SK-N-SH treated with all-trans-retinoic acid at 6 μM for 48 hours (cell line): ENCODE results near the gene LRRTM3.

ENCODE experiments used
- ATAC-seq: fragments of 200-7000 bp; cut with Tn5 transposase; 3 replicates; pipeline ENCODE4 v1.9.1; 2020; ENCODE audit warnings: mild to moderate bottlenecking, moderate library complexity
- ARNTL ChIP-seq: fragments of 450-650 bp; formaldehyde crosslinking; IDR thresholded peaks from 2 replicates; pipeline ENCODE4 v1.5.0; 2020; ENCODE audit warnings: low read depth, mild to moderate bottlenecking, moderate library complexity, borderline replicate concordance
- BACH2 ChIP-seq: fragments of 250-450 bp; sonication (Bioruptor Pico); IDR thresholded peaks from 2 replicates; pipeline ENCODE4 v1.9.0; 2021; ENCODE audit warnings: mild to moderate bottlenecking, borderline replicate concordance
- CSDC2 ChIP-seq: fragments of 250-450 bp; sonication (Bioruptor Pico); IDR thresholded peaks from 2 replicates; pipeline ENCODE4 v1.5.0; 2020; ENCODE audit warnings: mild to moderate bottlenecking, moderate library complexity
- ESRRG ChIP-seq: fragments of 250-450 bp; sonication (Bioruptor Pico); IDR thresholded peaks from 2 replicates; pipeline ENCODE4 v1.6.1; 2021; ENCODE audit warnings: mild to moderate bottlenecking
- GLIS3 ChIP-seq: fragments of 250-450 bp; sonication (Bioruptor Pico); IDR thresholded peaks from 2 replicates; pipeline ENCODE4 v1.5.0; 2020; ENCODE audit warnings: mild to moderate bottlenecking, moderate library complexity
- ISL1 ChIP-seq: fragments of 250-450 bp; sonication (Bioruptor Pico); IDR thresholded peaks from 2 replicates; pipeline ENCODE4 v2.1.2; 2022; ENCODE audit warnings: mild to moderate bottlenecking, moderate library complexity
- OSR1 ChIP-seq: fragments of 250-450 bp; sonication (Bioruptor Pico); IDR thresholded peaks from 2 replicates; pipeline ENCODE4 v1.8.0; 2022; ENCODE audit warnings: moderate library complexity, mild to moderate bottlenecking, inconsistent platforms
- PPARA ChIP-seq: fragments of 250-450 bp; sonication (Bioruptor Pico); IDR thresholded peaks from 2 replicates; pipeline ENCODE4 v1.5.0; 2020; ENCODE audit warnings: mild to moderate bottlenecking, borderline replicate concordance
- RARB ChIP-seq: fragments of 250-450 bp; sonication (Bioruptor Pico); IDR thresholded peaks from 2 replicates; pipeline ENCODE4 v1.8.0; 2021; ENCODE audit warnings: mild to moderate bottlenecking, moderate library complexity
- TCF4 ChIP-seq: fragments of 250-450 bp; sonication (Bioruptor Pico); IDR thresholded peaks from 2 replicates; pipeline ENCODE4 v1.8.0; 2021; ENCODE audit warnings: mild to moderate bottlenecking, moderate library complexity, borderline replicate concordance
- TOX ChIP-seq: fragments of 250-450 bp; sonication (Bioruptor Pico); IDR thresholded peaks from 2 replicates; pipeline ENCODE4 v1.8.0; 2021; ENCODE audit warnings: mild to moderate bottlenecking, moderate library complexity, borderline replicate concordance
- TSHZ2 ChIP-seq: fragments of 250-450 bp; sonication (Bioruptor Pico); IDR thresholded peaks from 2 replicates; pipeline ENCODE4 v1.5.0; 2020; ENCODE audit warnings: mild to moderate bottlenecking, moderate library complexity
- ZC3H10 ChIP-seq: fragments of 250-450 bp; sonication (Bioruptor Pico); IDR thresholded peaks from 2 replicates; pipeline ENCODE4 v1.5.1; 2021; ENCODE audit warnings: mild to moderate bottlenecking, moderate library complexity
- ZFP3 ChIP-seq: fragments of 250-450 bp; sonication (Bioruptor Pico); IDR thresholded peaks from 2 replicates; pipeline ENCODE4 v1.5.0; 2020; ENCODE audit warnings: mild to moderate bottlenecking, moderate library complexity
- ZFP30 ChIP-seq: fragments of 450-650 bp; formaldehyde crosslinking; IDR thresholded peaks from 2 replicates; pipeline ENCODE4 v1.5.0; 2022; ENCODE audit warnings: mild to moderate bottlenecking, moderate library complexity
- ZNF565 ChIP-seq: fragments of 450-650 bp; formaldehyde crosslinking; conservative IDR thresholded peaks from 2 replicates; pipeline ENCODE4 v1.5.0; 2020; ENCODE audit warnings: low read depth, mild to moderate bottlenecking, moderate library complexity
- ZNF70 ChIP-seq: fragments of 450-650 bp; formaldehyde crosslinking; IDR thresholded peaks from 2 replicates; pipeline ENCODE4 v1.5.0; 2020; ENCODE audit warnings: mild to moderate bottlenecking, moderate library complexity
- ZNF8 ChIP-seq: fragments of 450-650 bp; formaldehyde crosslinking; IDR thresholded peaks from 2 replicates; pipeline ENCODE4 v1.5.0; 2020; ENCODE audit warnings: mild to moderate bottlenecking, moderate library complexity
- TF ChIP-seq, protein P1 (sequence below): fragments of 250-450 bp; sonication (Bioruptor Pico); IDR thresholded peaks from 2 replicates; pipeline ENCODE4 v1.8.0; 2021; ENCODE audit warnings: low read depth, mild to moderate bottlenecking, moderate library complexity, borderline replicate concordance
- TF ChIP-seq, protein P2 (sequence below): fragments of 250-450 bp; sonication (Bioruptor Pico); IDR thresholded peaks from 2 replicates; pipeline ENCODE4 v1.5.1; 2021; ENCODE audit warnings: mild to moderate bottlenecking, moderate library complexity
- TF ChIP-seq, protein P3 (sequence below): fragments of 250-450 bp; sonication (Bioruptor Pico); IDR thresholded peaks from 2 replicates; pipeline ENCODE4 v1.5.1; 2020; ENCODE audit warnings: low read depth, mild to moderate bottlenecking, moderate library complexity

Gene LRRTM3

DNA sequence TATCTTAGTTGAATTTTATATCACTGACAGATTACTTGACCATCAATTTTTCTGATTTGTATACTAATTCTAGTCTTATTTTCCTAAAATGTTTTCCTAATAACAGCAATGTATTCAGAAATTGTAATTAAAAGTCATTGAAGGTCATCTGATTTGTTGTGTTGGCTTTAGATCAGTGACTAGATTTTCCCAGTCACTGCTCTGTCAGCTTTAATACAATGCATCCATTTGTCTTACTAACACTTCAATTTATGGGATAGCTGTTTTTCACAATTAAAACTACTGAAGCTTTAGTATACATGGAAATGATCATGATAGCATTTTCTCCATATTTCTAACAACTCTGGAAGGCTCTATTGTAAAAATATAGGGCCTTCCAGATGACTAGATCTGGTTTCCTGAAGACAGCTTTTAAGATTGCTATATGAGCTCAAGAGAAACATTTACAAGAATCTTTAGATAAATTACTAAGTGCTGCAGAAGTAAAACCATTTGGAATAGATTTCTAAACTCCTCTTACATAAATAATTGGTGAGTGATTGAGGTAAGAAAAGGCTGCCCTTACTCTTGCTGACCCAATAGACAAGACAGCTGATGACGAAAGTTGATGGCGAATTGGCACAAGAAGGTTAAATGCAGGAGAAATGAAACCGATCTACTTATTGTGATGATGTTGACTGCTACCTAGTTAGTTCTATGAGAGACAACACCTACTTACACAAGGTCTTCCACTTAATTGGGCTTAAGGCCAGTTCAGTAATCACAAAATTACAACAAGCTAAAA is 74.1 kb downstream of the LRRTM3 start:
- ATAC-seq: no peak
- TF ChIP-seq RARB (CRISPR knock-in tag): no peak
- no peak for TF ChIP-seq ZNF8 (CRISPR knock-in tag)
- TF ChIP-seq ZNF70: no peak
- TF ChIP-seq PPARA: no peak
- TF ChIP-seq TOX (CRISPR knock-in tag): no peak
- TF ChIP-seq GLIS3: no peak
- TF ChIP-seq ISL1 (CRISPR knock-in tag): no peak
- no peak for TF ChIP-seq ZFP3 (CRISPR knock-in tag)
- no peak for TF ChIP-seq TSHZ2 (CRISPR knock-in tag)
- TF ChIP-seq ZNF565 (CRISPR knock-in tag): no peak
- no peak for TF ChIP-seq CSDC2
- TF ChIP-seq OSR1 (CRISPR knock-in tag): no peak
- TF ChIP-seq, protein P1, sequence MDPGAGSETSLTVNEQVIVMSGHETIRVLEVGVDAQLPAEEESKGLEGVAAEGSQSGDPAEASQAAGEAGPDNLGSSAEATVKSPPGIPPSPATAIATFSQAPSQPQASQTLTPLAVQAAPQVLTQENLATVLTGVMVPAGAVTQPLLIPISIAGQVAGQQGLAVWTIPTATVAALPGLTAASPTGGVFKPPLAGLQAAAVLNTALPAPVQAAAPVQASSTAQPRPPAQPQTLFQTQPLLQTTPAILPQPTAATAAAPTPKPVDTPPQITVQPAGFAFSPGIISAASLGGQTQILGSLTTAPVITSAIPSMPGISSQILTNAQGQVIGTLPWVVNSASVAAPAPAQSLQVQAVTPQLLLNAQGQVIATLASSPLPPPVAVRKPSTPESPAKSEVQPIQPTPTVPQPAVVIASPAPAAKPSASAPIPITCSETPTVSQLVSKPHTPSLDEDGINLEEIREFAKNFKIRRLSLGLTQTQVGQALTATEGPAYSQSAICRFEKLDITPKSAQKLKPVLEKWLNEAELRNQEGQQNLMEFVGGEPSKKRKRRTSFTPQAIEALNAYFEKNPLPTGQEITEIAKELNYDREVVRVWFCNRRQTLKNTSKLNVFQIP (CRISPR knock-in tag): no peak
- no peak for TF ChIP-seq ARNTL
- TF ChIP-seq BACH2 (CRISPR knock-in tag): no peak
- TF ChIP-seq, protein P2, sequence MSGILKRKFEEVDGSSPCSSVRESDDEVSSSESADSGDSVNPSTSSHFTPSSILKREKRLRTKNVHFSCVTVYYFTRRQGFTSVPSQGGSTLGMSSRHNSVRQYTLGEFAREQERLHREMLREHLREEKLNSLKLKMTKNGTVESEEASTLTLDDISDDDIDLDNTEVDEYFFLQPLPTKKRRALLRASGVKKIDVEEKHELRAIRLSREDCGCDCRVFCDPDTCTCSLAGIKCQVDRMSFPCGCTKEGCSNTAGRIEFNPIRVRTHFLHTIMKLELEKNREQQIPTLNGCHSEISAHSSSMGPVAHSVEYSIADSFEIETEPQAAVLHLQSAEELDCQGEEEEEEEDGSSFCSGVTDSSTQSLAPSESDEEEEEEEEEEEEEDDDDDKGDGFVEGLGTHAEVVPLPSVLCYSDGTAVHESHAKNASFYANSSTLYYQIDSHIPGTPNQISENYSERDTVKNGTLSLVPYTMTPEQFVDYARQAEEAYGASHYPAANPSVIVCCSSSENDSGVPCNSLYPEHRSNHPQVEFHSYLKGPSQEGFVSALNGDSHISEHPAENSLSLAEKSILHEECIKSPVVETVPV (CRISPR knock-in tag): no peak

DNA sequence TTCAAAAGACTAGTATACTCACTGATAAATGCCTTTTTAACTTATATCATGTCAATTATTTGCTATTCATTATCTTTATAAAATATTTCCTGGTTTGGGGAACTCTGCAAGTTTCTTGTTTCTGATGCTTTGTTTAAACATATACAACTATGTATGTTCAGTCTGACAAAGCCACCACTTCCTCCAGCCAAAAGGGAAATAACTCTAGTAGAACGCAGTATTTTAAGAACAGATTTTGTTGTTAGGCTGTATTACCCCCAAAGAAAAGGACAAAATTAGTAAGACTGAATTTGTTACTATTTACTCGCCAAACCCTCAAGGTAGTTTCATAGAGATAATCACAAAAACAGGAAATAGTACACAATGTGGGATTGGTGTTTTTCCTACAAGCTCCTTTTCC is 78.9 kb downstream of the LRRTM3 start:
- no peak for TF ChIP-seq ZFP30
- TF ChIP-seq TCF4 (CRISPR knock-in tag): no peak
- no peak for TF ChIP-seq ISL1 (CRISPR knock-in tag)
- no peak for TF ChIP-seq RARB (CRISPR knock-in tag)
- no peak for TF ChIP-seq ZC3H10 (CRISPR knock-in tag)
- TF ChIP-seq ZNF70: no peak
- no peak for TF ChIP-seq ESRRG
- TF ChIP-seq ARNTL: no peak
- TF ChIP-seq CSDC2: no peak
- no peak for TF ChIP-seq TOX (CRISPR knock-in tag)
- TF ChIP-seq, protein P2 (CRISPR knock-in tag): no peak
- TF ChIP-seq GLIS3: no peak
- no peak for TF ChIP-seq ZFP3 (CRISPR knock-in tag)
- TF ChIP-seq PPARA: no peak
- ATAC-seq: no peak

GRCh38 chr10:67005981-67006380 is 80.1 kb downstream of the LRRTM3 start:
- no peak for ATAC-seq
- TF ChIP-seq, protein P2 (CRISPR knock-in tag): no peak
- no peak for TF ChIP-seq TSHZ2 (CRISPR knock-in tag)
- TF ChIP-seq TOX (CRISPR knock-in tag): no peak
- TF ChIP-seq BACH2 (CRISPR knock-in tag): no peak
- TF ChIP-seq, protein P3, sequence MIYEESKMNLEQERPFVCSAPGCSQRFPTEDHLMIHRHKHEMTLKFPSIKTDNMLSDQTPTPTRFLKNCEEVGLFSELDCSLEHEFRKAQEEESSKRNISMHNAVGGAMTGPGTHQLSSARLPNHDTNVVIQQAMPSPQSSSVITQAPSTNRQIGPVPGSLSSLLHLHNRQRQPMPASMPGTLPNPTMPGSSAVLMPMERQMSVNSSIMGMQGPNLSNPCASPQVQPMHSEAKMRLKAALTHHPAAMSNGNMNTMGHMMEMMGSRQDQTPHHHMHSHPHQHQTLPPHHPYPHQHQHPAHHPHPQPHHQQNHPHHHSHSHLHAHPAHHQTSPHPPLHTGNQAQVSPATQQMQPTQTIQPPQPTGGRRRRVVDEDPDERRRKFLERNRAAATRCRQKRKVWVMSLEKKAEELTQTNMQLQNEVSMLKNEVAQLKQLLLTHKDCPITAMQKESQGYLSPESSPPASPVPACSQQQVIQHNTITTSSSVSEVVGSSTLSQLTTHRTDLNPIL (CRISPR knock-in tag): no peak
- no peak for TF ChIP-seq ISL1 (CRISPR knock-in tag)
- no peak for TF ChIP-seq OSR1 (CRISPR knock-in tag)
- no peak for TF ChIP-seq ZNF8 (CRISPR knock-in tag)
- TF ChIP-seq ZFP3 (CRISPR knock-in tag): no peak
- TF ChIP-seq, protein P1 (CRISPR knock-in tag): no peak
- TF ChIP-seq RARB (CRISPR knock-in tag): no peak
- no peak for TF ChIP-seq ESRRG
- TF ChIP-seq ARNTL: no peak
